ENCODE measurements around the gene ACTN1. TPM values are rescaled to one million over a fixed set of nuclear protein-coding genes. Genes with fewer than 3 reads are reported as not detected.

The ACTN1 gene
- total RNA-seq, 1 donor from 2014 or later = 27.9 TPM

DNA sequence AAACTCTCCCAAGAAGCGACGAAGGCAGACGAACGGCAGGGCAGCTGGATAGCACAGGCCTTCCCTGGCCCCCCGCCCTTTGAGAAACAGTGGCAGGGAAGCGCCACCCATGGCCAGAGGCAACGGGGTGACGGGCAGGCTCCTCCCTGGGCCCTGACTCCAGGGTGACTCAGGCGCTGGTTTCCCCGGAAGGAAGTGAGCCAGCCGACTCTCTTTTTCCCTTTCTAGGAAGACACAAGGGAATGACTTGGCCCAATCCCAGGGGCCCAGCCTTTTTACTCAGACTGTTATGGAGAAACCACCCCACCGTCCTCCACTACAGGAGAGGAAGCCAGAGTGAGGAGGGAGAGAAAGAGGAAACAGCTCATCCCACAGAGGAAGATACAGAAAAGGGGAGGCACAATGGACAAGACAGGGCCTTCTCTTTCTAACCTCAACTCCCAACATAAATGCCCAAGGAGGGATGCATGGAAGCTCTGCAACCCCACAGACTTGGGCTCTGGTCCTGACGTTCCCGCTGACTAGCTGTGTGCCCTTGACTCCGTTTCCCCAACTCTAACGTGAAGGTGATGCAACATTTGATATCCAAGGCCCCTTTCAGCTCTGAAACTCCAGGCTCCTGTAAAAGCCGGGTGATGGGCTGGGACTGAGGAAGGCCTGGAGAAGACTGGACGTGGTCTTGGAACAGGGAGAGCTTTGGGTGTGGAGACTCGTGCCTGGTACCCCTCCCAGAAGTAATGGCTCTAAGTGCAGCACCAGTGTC lies 27.9 kb downstream of the ACTN1 start:
- H3K9me3 Mint-ChIP-seq = no peaks in the 10 kb centered on the region
- no peak overlapping the region for H3K27ac Mint-ChIP-seq
- no peaks in the 10 kb centered on the region for H3K27me3 Mint-ChIP-seq (ENCODE audit: insufficient read depth)
- intact Hi-C loops (cut with micrococcal nuclease) = no loop called here
- H3K36me3 Mint-ChIP-seq (ENCODE audit: low read depth) = no peaks in the 10 kb centered on the region
- H3K4me1 Mint-ChIP-seq (ENCODE audit: low read depth) = no peaks in the 10 kb centered on the region
- no peak overlapping the region for H3K4me3 Mint-ChIP-seq
- no peak for DNase-seq (ENCODE audit: low spot score)

DNA sequence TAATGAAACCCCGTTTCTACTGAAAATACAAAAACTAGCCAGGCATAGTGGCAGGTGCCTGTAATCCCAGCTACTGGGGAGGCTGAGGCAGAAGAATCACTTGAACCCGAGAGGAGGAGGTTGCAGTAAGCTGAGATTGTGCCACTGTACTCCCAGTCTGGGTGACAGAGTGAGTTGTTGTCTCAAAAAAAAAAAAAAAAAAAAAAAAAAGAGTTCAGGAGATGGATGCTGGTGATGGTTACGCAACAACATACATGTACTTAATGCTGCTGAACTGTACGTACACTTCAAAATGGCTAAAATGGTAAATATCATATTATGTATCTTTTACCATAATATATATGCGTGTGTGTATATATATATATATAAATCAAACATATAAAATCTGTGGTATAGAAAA lies 29.0 kb downstream of the ACTN1 start:
- H3K4me3 Mint-ChIP-seq = no peak overlapping the region
- intact Hi-C loops (cut with micrococcal nuclease) = no loop called here
- H3K9me3 Mint-ChIP-seq = no peaks in the 10 kb centered on the region
- H3K27me3 Mint-ChIP-seq (ENCODE audit: insufficient read depth) = no peaks in the 10 kb centered on the region
- no peaks in the 10 kb centered on the region for H3K36me3 Mint-ChIP-seq (ENCODE audit: low read depth)
- H3K4me1 Mint-ChIP-seq (ENCODE audit: low read depth) = peaks cover 8% of the 10 kb centered on the region
- DNase-seq (ENCODE audit: low spot score) = no peak
- H3K27ac Mint-ChIP-seq = no peak overlapping the region

DNA sequence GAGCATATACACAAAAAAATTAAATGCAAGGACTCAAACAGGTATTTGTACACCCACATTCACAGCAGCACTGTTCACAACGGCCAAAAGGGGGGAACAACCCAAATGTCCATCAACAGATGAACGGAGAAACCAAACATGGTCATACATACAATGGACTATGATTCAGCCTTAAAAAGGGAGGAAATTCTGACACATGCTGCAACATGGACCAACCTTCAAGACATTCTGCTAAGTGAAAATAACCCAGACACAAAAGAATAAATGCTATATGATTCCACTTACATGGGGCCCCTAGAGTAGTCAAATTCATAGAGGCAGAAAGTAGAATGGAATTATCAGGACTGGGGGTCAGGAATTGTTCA lies 29.5 kb downstream of the ACTN1 start:
- Mint-ChIP-seq H3K36me3 (ENCODE audit: low read depth) (no peaks in the 10 kb centered on the region), H3K27me3 (ENCODE audit: insufficient read depth) (no peaks in the 10 kb centered on the region), H3K27ac (no peak overlapping the region), H3K9me3 (no peaks in the 10 kb centered on the region), H3K4me1 (ENCODE audit: low read depth) (peaks cover 9% of the 10 kb centered on the region), H3K4me3 (no peak overlapping the region)
- DNase-seq (ENCODE audit: low spot score) = no peak
- intact Hi-C loops (cut with micrococcal nuclease) = no loop called here

DNA sequence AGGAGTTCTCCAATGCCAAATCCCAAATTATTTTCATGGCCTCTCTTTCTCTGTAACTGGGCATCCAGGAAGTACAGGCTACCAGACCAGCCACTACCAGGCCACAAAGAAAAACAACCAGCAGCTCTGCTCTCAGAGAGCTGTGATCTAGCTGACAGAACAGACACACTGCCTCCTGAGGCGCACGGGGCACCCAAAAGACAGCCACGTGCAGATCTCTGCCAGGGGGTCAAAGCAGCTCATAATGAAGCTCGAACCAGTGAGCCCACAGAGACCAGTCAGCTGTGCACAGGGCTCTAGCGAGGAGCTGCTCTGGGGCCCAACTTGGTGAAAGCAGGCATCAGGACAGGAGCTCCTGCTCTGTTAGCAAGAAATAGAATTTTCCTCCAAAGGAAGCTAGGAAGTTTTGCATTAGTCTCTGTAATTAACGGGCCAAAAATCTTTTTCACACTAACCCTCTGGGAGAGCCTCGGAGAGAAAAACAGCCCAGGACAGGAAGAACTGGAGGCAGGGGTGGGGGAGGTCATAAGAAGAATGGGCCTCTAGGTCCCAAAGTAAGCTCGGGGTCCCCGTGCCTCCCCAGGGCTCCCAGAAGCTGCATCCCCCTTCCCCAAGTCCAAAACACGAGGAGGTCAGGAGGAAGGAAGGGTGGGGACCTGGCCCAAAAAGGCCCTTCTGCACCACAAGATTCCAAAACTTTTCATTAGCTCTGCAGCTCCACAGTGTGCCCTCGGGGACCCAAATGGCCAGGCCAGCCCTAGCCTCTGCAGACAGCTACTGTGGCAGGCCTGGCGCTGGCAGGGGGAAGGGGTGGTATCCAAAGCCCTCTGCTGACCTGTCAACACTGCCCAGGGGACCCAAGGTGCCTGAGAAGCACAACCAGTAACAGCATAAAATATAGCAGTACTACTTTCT lies 30.2 kb downstream of the ACTN1 start:
- DNase-seq (ENCODE audit: low spot score) = no peak
- Mint-ChIP-seq H3K4me1 (ENCODE audit: low read depth) (peaks cover 9% of the 10 kb centered on the region), H3K4me3 (no peak overlapping the region), H3K9me3 (no peaks in the 10 kb centered on the region), H3K27me3 (ENCODE audit: insufficient read depth) (no peaks in the 10 kb centered on the region), H3K36me3 (ENCODE audit: low read depth) (no peaks in the 10 kb centered on the region), H3K27ac (no peak overlapping the region)
- intact Hi-C loops (cut with micrococcal nuclease) = no loop called here

DNA sequence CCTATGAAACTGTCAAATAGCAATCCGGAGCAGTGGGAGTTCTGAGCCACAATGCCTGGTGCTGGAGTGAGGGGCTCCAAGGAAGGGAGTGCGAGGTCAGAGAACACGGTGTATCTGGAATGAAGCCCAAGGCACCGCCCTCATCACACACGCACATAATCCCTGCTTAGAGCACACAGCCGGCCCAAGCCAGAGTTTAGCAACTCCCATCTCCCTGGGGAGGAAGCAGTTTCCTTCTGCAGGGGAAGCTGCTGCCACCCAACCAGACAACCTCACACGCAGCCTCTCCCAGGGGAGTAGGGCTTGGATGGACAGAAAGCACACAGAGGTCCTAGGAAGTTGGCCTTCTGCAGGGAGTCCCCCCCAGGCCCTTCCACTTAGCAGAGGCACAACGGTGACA lies 31.3 kb downstream of the ACTN1 start:
- H3K4me3 Mint-ChIP-seq = no peak overlapping the region
- no peaks in the 10 kb centered on the region for H3K27me3 Mint-ChIP-seq (ENCODE audit: insufficient read depth)
- no peaks in the 10 kb centered on the region for H3K36me3 Mint-ChIP-seq (ENCODE audit: low read depth)
- no peak overlapping the region for H3K27ac Mint-ChIP-seq
- peaks cover 9% of the 10 kb centered on the region for H3K4me1 Mint-ChIP-seq (ENCODE audit: low read depth)
- DNase-seq (ENCODE audit: low spot score) = no peak
- intact Hi-C loops (cut with micrococcal nuclease) = no loop called here
- no peaks in the 10 kb centered on the region for H3K9me3 Mint-ChIP-seq

DNA sequence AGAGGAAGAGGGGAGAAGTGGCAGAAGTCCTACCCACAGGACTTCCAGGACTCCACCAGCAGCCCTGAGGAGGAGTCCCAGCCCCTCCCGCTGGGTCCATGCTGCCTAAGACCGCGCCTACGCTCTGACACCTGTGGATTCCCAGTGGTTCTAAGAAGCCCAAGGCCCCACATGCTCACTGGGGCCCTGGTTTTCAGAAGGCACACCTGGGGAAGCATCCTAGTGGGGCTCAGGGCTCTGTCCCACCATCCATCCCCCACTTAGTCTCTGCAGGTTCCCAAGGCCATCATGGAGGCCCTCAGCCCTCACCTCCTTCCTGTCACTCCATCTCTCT lies 32.6 kb downstream of the ACTN1 start:
- intact Hi-C loops (cut with micrococcal nuclease) = no loop called here
- Mint-ChIP-seq H3K36me3 (ENCODE audit: low read depth) (no peaks in the 10 kb centered on the region), H3K4me3 (no peak overlapping the region), H3K27ac (no peak overlapping the region), H3K27me3 (ENCODE audit: insufficient read depth) (no peaks in the 10 kb centered on the region), H3K9me3 (no peaks in the 10 kb centered on the region), H3K4me1 (ENCODE audit: low read depth) (peaks cover 9% of the 10 kb centered on the region)
- no peak for DNase-seq (ENCODE audit: low spot score)

DNA sequence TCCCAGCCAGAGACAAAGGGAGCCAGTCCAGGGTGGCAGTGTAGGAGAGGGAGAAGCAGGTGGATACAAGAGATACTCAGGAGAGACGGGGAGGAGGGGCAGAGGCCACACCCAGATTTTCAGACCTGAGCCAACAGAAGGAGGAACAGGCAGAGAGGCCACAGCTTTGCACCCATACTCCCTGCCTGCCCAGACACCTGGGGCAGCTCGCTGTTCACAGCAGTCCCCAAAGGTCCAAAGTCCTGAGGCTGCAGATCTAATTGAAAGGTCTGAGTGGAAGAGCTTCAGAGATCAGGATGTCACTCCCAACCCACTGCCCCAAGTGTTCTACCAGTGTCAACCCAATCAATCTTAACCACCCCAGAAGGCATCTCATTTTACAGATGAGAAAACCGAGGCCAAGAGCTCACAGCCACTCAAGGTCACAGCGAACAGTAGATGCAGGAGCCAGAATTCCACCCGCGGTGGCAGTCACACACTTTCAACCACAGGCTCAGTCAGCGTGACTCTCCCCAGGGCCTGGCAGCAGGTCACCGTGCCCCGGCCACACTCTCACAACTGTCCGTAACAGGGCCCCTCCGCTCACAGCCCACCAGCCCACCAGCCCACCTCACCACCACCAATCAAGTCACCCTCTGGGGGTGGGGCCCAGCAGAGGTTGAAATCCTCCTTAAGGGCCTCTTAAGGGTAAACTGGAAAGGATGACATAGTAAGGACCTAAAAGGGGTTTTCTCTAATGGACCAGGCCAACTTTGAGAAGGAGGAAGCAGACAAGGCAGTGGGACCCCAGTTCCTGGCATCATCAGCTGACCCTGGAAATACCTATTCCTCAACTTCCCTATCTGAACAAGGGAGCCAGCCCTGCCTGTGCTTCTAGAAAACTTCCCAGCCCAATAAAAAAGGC lies 33.3 kb downstream of the ACTN1 start:
- Mint-ChIP-seq H3K27me3 (ENCODE audit: insufficient read depth) (no peaks in the 10 kb centered on the region), H3K4me3 (no peak overlapping the region), H3K4me1 (ENCODE audit: low read depth) (peaks cover 9% of the 10 kb centered on the region), H3K9me3 (no peaks in the 10 kb centered on the region), H3K27ac (no peak overlapping the region), H3K36me3 (ENCODE audit: low read depth) (no peaks in the 10 kb centered on the region)
- DNase-seq (ENCODE audit: low spot score) = no peak
- intact Hi-C loops (cut with micrococcal nuclease) = no loop called here

DNA sequence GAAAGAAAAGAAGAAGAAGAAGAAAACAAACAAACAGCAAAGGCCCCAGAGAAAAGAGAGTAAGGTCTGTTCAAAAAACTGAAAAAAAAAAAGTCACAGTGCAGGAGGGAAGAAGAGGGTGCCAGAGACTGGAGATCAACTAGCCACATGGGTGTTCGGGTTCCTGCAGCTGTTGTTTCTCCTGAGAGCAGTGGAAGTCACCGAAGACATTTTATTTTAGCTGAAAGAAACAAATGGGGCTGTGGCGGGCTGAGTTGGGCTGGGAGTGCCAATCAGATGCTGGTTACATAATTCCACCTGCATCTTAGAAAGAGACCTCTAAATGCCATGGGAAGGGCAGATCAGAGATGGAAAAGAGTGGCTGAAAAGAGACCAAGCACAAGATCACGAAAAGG lies 33.9 kb downstream of the ACTN1 start:
- H3K9me3 Mint-ChIP-seq = no peaks in the 10 kb centered on the region
- H3K27me3 Mint-ChIP-seq (ENCODE audit: insufficient read depth) = no peaks in the 10 kb centered on the region
- no peaks in the 10 kb centered on the region for H3K36me3 Mint-ChIP-seq (ENCODE audit: low read depth)
- intact Hi-C loops (cut with micrococcal nuclease) = no loop called here
- peaks cover 9% of the 10 kb centered on the region for H3K4me1 Mint-ChIP-seq (ENCODE audit: low read depth)
- H3K27ac Mint-ChIP-seq = peak overlapping the region; percentile 1
- no peak for DNase-seq (ENCODE audit: low spot score)
- no peak overlapping the region for H3K4me3 Mint-ChIP-seq

DNA sequence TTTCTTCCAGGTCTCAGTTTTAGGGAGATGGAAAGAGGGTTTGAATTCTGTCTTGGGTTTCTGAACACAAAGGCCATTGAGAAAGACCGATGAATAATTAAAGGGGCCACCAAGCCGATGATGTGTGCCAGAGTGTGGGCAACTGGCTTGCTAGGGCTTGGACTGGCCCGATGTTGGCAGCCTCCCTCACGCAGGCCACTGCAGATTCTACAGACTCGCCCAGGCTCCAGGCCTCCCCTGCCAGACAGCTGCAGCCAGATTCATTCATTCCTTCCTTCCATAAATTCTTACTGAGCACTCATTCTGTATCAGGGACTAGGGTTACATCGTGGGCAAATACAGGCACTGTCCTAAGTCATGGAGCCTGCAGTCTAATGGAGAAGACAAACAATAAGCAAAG lies 34.9 kb downstream of the ACTN1 start:
- H3K4me3 Mint-ChIP-seq = no peak overlapping the region
- DNase-seq (ENCODE audit: low spot score) = no peak
- H3K27me3 Mint-ChIP-seq (ENCODE audit: insufficient read depth) = no peaks in the 10 kb centered on the region
- intact Hi-C loops (cut with micrococcal nuclease) = no loop called here
- H3K27ac Mint-ChIP-seq = no peak overlapping the region
- H3K36me3 Mint-ChIP-seq (ENCODE audit: low read depth) = no peaks in the 10 kb centered on the region
- H3K4me1 Mint-ChIP-seq (ENCODE audit: low read depth) = peaks cover 9% of the 10 kb centered on the region
- H3K9me3 Mint-ChIP-seq = no peaks in the 10 kb centered on the region

DNA sequence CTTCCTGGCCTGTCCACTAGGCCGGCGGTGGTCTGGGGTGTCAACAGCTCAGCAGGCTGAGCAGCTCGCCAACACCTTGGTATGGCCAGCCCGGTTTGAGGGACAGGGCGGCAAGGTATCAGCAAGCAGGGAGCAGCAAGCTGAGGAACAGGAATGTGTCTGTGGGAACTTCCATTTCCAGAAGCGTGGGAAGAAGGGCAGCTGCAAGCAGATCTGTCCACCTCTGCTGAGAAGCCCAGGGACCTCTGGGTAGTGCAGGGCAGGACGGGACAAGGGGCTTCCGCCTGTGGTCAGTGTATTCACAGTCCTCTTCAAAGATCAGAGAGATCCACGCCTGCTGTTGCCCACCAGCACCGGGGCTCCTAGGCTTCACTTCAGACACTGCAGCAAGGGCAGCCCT lies 36.0 kb downstream of the ACTN1 start:
- Mint-ChIP-seq H3K9me3 (no peaks in the 10 kb centered on the region), H3K27ac (no peak overlapping the region), H3K27me3 (ENCODE audit: insufficient read depth) (no peaks in the 10 kb centered on the region), H3K36me3 (ENCODE audit: low read depth) (no peaks in the 10 kb centered on the region), H3K4me1 (ENCODE audit: low read depth) (peaks cover 9% of the 10 kb centered on the region), H3K4me3 (no peak overlapping the region)
- no peak for DNase-seq (ENCODE audit: low spot score)
- intact Hi-C loops (cut with micrococcal nuclease) = no loop called here

DNA sequence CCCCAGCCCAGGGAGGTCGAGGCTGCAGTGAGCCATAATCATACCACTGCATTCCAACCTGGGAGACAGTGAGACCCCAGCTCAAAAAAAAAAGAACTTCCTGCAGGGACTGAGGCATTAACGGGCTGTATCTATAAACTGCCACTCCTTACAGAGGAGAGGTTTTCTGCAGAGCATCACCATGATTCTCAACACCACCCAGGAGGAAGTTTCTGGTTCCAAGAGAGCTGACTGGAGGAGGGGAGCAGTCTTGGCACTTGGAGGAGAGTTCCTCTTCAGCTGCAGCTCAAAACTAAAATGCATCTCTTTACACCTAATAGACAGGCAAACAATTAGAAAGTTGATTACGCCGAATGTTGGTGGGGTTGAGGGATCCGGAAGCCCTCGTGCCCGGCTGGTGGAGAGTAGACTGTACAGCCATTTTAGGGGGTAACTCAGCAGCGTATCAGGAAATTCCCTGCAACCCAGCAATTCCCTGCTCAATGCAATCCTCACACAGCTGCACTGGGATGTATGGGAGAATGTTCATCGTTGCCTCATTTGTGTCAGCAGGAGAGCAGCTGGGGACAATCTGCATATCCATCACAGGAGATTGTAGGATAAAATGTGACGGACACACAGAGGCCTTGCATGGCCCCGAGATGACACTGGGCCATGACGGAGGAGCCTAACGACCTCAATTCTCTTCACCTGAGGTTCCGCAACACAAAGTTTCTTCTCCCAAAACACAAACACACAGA lies 36.6 kb downstream of the ACTN1 start:
- no peak for DNase-seq (ENCODE audit: low spot score)
- Mint-ChIP-seq H3K36me3 (ENCODE audit: low read depth) (no peaks in the 10 kb centered on the region), H3K4me3 (no peak overlapping the region), H3K27me3 (ENCODE audit: insufficient read depth) (no peaks in the 10 kb centered on the region), H3K27ac (no peak overlapping the region), H3K4me1 (ENCODE audit: low read depth) (peaks cover 9% of the 10 kb centered on the region), H3K9me3 (no peaks in the 10 kb centered on the region)
- intact Hi-C loops (cut with micrococcal nuclease) = no loop called here

DNA sequence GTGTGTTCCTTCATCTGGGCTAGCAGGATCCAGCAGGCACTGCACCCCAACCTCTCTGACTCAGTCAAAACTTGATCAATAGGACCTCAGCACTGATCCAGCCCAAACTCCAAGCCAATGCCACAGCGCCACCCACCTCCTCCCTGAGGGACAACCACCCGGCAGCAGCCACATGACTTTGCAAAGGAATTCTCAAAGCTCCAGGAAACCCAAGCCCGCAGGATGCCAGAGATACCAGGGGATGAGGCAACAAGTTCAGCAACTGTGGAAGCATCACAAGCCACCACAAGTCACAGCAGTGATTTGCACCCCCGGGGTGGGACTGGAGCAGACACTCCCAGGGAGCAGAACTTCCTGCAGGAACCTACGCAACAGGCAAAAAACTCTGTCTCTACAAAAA lies 37.3 kb downstream of the ACTN1 start:
- no peak overlapping the region for H3K4me3 Mint-ChIP-seq
- intact Hi-C loops (cut with micrococcal nuclease) = no loop called here
- no peak for DNase-seq (ENCODE audit: low spot score)
- no peaks in the 10 kb centered on the region for H3K36me3 Mint-ChIP-seq (ENCODE audit: low read depth)
- H3K9me3 Mint-ChIP-seq = no peaks in the 10 kb centered on the region
- H3K27me3 Mint-ChIP-seq (ENCODE audit: insufficient read depth) = no peaks in the 10 kb centered on the region
- no peak overlapping the region for H3K27ac Mint-ChIP-seq
- H3K4me1 Mint-ChIP-seq (ENCODE audit: low read depth) = peaks cover 9% of the 10 kb centered on the region

Data from activated T-helper 1 cell treated with anti-CD3 and anti-CD28 coated beads, Interleukin-12 subunit alpha, Interleukin-12 subunit beta, Interleukin-2, Interleukin-4 antibody, amounts not matched to agents 30 ng/mL and 10 ng/mL and 1 ng/mL, durations not matched to agents 14 hours and 24 hours and 36 hours (primary cell).